Cardiac muscle cell (in vitro differentiated cells and primary cell): ENCODE measurements around the gene C6. TPM values are rescaled to one million over a fixed set of nuclear protein-coding genes. Genes with fewer than 3 reads are reported as not detected.

Source experiments
- DNase-seq, 2 donors: peaks; one replicate each; pipeline versions ENCODE4 v3.0.0 to v3.0.0-alpha.2; 2010 to 2017; ENCODE audit warnings: low read depth in 1 of 2, low spot score in 1 of 2
- H3K27ac ChIP-seq: fragments of 200-600 bp; sonication (generic); 2 replicates; pipeline ENCODE4 v1.5.1; 2016
- H3K27me3 ChIP-seq: fragments of 200-600 bp; sonication (generic); 2 replicates; pipeline ENCODE4 v1.6.0; 2016; ENCODE audit warnings: control low read depth
- H3K36me3 ChIP-seq: fragments of 200-600 bp; sonication (generic); 2 replicates; pipeline ENCODE4 v1.5.1; 2016; ENCODE audit warnings: control low read depth
- H3K4me1 ChIP-seq: fragments of 200-600 bp; sonication (generic); 2 replicates; pipeline ENCODE4 v1.8.1; 2017; ENCODE audit warnings: low read depth, mild to moderate bottlenecking, mixed run types
- H3K4me3 ChIP-seq: fragments of 200-600 bp; sonication (generic); 2 replicates; pipeline ENCODE4 v1.5.1; 2016; ENCODE audit warnings: mild to moderate bottlenecking
- H3K9me3 ChIP-seq: fragments of 200-600 bp; sonication (generic); 2 replicates; pipeline ENCODE4 v1.5.1; 2017; ENCODE audit warnings: low read depth, mild to moderate bottlenecking, control low read depth
- polyA plus RNA-seq: library from polyadenylated mRNA; unstranded; fragments of >200 nt; fragmentation: Nextera tagmentation; extraction: Ambion mirVana; gene quantifications from 2 replicates; pipeline ENCODE4 v1.2.1, GENCODE V29; 2016
- total RNA-seq: library from RNA; depleted of rRNA; stranded (reverse); fragments of >200 nt; gene quantifications from 2 replicates; pipeline ENCODE4 v1.2.3, GENCODE V29; 2016
- TF ChIP-seq, protein P1 (sequence below): IDR thresholded peaks from 2 replicates; pipeline ENCODE4 v1.5.1; 2012; ENCODE audit warnings: low read depth, mild to moderate bottlenecking, low read length

The C6 gene
- total RNA-seq (0.25 and 0.27 TPM in 2 replicates), polyA plus RNA-seq (0.27 TPM in 1 of 2 replicates, not detected in the other)

- H3K27ac ChIP-seq, result no peak within 1 kb of the TSS
- DNase-seq, result peak in 1 of 2 donors; percentile 20
- H3K9me3 ChIP-seq, result no peaks in the 10 kb centered on the region
- TF ChIP-seq, protein P1, sequence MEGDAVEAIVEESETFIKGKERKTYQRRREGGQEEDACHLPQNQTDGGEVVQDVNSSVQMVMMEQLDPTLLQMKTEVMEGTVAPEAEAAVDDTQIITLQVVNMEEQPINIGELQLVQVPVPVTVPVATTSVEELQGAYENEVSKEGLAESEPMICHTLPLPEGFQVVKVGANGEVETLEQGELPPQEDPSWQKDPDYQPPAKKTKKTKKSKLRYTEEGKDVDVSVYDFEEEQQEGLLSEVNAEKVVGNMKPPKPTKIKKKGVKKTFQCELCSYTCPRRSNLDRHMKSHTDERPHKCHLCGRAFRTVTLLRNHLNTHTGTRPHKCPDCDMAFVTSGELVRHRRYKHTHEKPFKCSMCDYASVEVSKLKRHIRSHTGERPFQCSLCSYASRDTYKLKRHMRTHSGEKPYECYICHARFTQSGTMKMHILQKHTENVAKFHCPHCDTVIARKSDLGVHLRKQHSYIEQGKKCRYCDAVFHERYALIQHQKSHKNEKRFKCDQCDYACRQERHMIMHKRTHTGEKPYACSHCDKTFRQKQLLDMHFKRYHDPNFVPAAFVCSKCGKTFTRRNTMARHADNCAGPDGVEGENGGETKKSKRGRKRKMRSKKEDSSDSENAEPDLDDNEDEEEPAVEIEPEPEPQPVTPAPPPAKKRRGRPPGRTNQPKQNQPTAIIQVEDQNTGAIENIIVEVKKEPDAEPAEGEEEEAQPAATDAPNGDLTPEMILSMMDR, result no peak
- H3K4me1 ChIP-seq, result no peaks in the 10 kb centered on the region
- H3K27me3 ChIP-seq, result no peaks in the 10 kb centered on the region
- no peak within 1 kb of the TSS for H3K4me3 ChIP-seq
- no peaks in the 10 kb centered on the region for H3K36me3 ChIP-seq
Measured at GRCh38 chr5:41213340-41213739, at the start of gene C6. Gene C6, minus strand, starts transcription at chr5:41213532. Its CDS starts 10,302 bp downstream, at chr5:41203230.

DNA sequence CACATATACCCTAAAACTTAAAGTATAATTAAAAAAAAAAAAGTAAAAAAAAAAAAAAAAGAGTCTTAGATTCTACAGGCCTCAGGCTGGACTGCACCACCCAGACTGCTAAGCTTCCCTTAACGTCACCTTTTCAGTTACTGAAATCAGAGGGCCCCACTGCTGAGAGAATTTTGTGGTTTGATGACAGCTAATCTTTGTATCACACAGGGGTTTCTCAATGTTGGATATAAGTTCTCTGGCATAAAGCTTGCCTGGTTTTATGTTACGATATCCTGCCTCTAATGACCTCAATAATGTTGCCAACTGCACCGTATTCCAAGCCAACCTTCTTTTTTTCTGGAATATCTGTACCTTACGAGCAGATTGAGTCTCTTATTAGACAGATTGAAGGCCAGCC, 43.1 kb upstream of the C6 start:
- no peaks in the 10 kb centered on the region for H3K36me3 ChIP-seq
- H3K4me3 ChIP-seq, result no peak overlapping the region
- H3K27me3 ChIP-seq, result no peaks in the 10 kb centered on the region
- TF ChIP-seq, protein P1, result no peak
- H3K27ac ChIP-seq, result no peak overlapping the region
- no peaks in the 10 kb centered on the region for H3K4me1 ChIP-seq
- H3K9me3 ChIP-seq, result no peaks in the 10 kb centered on the region
- peak in 1 of 2 donors; percentile 95 for DNase-seq

DNA sequence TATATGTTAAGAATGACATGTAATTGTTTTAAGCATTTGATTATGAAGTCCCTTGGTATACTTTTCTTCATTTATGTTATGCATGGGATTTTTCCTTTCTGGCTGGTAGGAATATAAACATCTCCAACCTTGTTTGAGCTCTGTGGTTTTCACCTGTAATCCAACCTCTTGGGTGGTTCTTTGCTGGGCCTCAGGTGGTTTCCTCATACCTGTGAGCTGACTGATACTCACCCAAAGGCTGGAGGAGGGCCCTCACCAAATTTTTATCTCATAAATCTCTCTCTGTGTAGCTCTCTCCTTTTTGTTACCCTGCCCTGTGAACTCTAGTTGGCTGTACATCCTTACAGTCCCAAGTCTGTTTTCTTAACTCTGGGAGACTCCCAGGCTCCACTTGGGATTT, 39.8 kb upstream of the C6 start:
- Histone ChIP-seq H3K27me3 (no peaks in the 10 kb centered on the region), H3K4me3 (no peak overlapping the region), H3K4me1 (no peaks in the 10 kb centered on the region), H3K36me3 (no peaks in the 10 kb centered on the region), H3K9me3 (no peaks in the 10 kb centered on the region), H3K27ac (no peak overlapping the region)
- TF ChIP-seq, protein P1, result no peak
- DNase-seq, result no peak

DNA sequence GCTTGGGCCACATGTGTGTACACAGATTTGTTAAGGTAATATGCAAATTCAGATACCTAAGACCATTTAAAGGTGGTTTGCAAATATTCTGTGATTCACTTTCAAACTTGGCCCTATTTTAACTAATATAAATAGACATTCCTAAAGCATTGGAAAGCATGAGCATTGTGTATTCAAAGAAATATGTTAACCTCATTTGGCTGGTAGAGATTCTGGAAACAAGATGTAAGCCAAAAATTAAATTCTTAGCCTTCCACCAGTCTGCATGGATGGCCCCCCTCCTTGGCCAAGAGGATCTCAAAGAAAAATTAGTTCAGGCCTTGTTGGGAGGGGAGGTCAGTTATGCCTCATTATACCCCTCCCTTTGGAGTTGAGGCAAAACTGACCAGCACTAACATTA, 38.7 kb upstream of the C6 start:
- H3K27ac ChIP-seq, result no peak overlapping the region
- no peaks in the 10 kb centered on the region for H3K27me3 ChIP-seq
- H3K9me3 ChIP-seq, result no peaks in the 10 kb centered on the region
- H3K4me3 ChIP-seq, result no peak overlapping the region
- TF ChIP-seq, protein P1, result no peak
- no peaks in the 10 kb centered on the region for H3K36me3 ChIP-seq
- DNase-seq, result peak in 1 of 2 donors; percentile 26
- H3K4me1 ChIP-seq, result no peaks in the 10 kb centered on the region

DNA sequence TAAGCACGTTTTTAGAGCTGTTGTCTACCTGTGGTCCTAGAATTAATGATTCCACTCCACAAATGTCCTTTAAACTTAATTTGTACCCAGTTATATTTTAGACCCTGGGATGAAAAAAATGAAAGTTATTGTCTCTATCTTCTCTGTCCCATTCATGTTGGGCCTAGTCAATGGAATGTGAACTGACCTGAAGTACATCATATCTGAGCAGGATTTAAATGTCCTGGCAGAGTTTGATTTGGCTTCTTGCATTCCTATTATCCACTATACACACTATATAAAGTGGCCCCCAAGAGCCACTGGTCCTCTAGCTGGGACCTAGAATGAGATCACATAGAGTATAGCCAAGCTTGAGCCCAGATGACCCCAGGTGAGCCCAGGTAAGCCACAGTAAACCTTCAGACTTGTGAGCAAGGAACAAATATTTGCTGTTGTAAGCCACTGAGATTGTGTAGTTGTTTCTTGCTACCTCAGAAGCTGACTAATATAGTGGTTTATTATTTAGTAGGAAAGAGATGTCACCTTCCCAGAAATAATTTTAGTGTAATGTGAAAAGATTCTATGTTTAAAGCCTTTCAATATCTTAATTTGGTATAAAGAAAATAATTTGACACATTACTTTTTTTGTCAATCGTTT, 37.1 kb upstream of the C6 start:
- TF ChIP-seq, protein P1, result no peak
- no peaks in the 10 kb centered on the region for H3K9me3 ChIP-seq
- H3K27me3 ChIP-seq, result no peaks in the 10 kb centered on the region
- DNase-seq, result no peak
- H3K4me1 ChIP-seq, result no peaks in the 10 kb centered on the region
- no peak overlapping the region for H3K27ac ChIP-seq
- no peaks in the 10 kb centered on the region for H3K36me3 ChIP-seq
- no peak overlapping the region for H3K4me3 ChIP-seq
